ENCODE measurements around the gene PADI6. TPM values are rescaled to one million over a fixed set of nuclear protein-coding genes. Genes with fewer than 3 reads are reported as not detected.

The PADI6 gene
- total and polyA plus RNA-seq, 2 of the 8 experiments (the other 6 are each of a cell fraction or from before 2014, with no cell fraction given), result not detected

DNA sequence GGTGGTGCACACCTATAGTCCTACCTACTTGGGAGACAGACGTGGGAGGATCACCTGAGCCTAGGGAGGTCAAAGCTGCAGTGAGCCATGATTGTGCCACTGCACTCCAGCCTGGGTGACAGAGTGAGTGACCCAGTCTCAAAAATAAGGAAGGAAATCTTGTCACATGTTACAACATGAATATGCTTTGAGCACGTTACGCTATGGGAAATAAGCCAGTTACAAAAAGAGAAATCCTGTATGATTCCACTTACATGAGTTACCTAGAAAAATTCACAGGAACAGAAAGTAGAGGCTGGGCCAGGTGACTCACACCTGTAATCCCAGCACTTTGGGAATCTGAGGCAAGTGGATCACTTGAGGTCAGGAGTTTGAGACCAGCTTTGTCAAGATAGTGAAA lies 6.7 kb upstream of the PADI6 start (continued):
- TF ChIP-seq CHD7 (IDR thresholded peaks at IDR 0.05; ENCODE audit: insufficient replicate concordance, low read length) (no peak), MAX (IDR thresholded peaks at IDR 0.05) (no peak), TCF12 (IDR thresholded peaks at IDR 0.05; ENCODE audit: low read depth, low read length) (no peak)
